ENCODE measurements around the gene TCERG1.

DNA sequence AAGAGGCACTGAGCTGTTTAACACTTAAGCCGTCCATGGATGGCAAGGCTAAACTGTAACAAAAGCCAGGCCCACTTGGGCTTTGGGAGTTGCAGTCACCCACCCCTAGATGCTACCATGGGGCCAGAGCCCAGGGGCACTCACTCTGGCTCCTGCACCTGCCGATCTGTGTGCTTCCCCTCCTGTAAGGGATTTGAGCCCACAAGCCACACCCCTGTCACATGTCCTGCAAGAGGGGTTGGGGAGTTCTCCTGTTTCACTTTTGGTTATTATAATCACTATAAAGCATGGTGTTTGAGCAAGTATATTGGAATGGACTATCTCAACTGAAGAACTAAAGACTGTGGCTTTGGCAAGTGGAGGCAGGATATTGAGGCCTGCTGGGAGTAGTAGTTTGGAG is 82.9 kb downstream of the TCERG1 start:
- TF ChIP-seq BHLHE40 (IDR thresholded peaks at IDR 0.05; ENCODE audit: borderline replicate concordance) (no peak), TARDBP (IDR thresholded peaks at IDR 0.05) (no peak), FOXA1 (IDR thresholded peaks at IDR 0.05) (no peak), LEF1 (IDR thresholded peaks at IDR 0.05; ENCODE audit: borderline replicate concordance) (no peak), ELF4 (IDR thresholded peaks at IDR 0.05) (no peak)
